ENCODE data around the gene FOSL2.

DNA sequence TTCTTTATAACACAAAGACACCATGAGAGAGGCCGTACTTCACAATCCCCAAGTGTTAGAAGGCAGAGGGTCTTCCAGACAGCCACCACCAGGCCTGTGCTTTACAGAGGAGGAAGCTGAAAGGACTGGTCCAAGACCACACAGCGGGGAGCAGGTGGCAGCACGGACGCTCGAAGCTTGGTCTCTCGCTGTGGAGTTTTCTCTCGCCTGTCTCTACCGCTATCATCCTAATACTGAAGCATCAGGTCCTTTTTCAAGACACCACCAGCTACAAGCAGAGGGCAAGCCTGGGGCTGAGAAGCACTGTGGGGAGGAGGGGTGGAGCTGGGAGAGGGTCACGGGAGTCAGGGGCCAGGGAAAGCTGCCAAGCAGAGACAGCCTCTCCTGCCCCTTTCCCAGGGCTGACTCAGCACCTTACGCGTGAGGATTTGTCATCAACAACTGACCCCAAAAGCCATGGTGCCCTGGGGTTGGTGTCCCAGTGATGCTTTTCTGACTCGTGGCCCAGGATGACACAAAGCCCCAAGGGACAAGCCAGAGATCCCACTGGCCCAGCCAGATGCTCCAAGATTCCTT is 31.9 kb upstream of the FOSL2 start:
- TF ChIP-seq USF1 (CRISPR knock-in tag; IDR thresholded peaks at IDR 0.05) (no peak), ATF3 (CRISPR knock-in tag; conservative IDR thresholded peaks at IDR 0.05) (no peak), JUN (CRISPR knock-in tag; IDR thresholded peaks at IDR 0.05) (no peak), ESRRA (CRISPR knock-in tag; IDR thresholded peaks at IDR 0.05; ENCODE audit: borderline replicate concordance) (no peak), CREM (CRISPR knock-in tag; IDR thresholded peaks at IDR 0.05) (no peak), NR3C1 (CRISPR knock-in tag; conservative IDR thresholded peaks at IDR 0.05; ENCODE audit: low read depth) (no peak), ZNF138 (CRISPR knock-in tag; conservative IDR thresholded peaks at IDR 0.05) (no peak), ZNF121 (CRISPR knock-in tag; IDR thresholded peaks at IDR 0.05) (no peak), ZBTB21 (CRISPR knock-in tag; IDR thresholded peaks at IDR 0.05; ENCODE audit: borderline replicate concordance) (no peak)
- TF ChIP-seq, protein P1, sequence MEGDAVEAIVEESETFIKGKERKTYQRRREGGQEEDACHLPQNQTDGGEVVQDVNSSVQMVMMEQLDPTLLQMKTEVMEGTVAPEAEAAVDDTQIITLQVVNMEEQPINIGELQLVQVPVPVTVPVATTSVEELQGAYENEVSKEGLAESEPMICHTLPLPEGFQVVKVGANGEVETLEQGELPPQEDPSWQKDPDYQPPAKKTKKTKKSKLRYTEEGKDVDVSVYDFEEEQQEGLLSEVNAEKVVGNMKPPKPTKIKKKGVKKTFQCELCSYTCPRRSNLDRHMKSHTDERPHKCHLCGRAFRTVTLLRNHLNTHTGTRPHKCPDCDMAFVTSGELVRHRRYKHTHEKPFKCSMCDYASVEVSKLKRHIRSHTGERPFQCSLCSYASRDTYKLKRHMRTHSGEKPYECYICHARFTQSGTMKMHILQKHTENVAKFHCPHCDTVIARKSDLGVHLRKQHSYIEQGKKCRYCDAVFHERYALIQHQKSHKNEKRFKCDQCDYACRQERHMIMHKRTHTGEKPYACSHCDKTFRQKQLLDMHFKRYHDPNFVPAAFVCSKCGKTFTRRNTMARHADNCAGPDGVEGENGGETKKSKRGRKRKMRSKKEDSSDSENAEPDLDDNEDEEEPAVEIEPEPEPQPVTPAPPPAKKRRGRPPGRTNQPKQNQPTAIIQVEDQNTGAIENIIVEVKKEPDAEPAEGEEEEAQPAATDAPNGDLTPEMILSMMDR (IDR thresholded peaks at IDR 0.05), result no peak
